Measurements from ENCODE around the gene SLC23A3. TPM values are rescaled to one million over a fixed set of nuclear protein-coding genes. Genes with fewer than 3 reads are reported as not detected.
A peak's percentile ranks its signal among the peaks of the same experiment; 100 is the strongest.

Gene SLC23A3
- total RNA-seq, 1 donor from 2014 or later: 5.4 TPM

GRCh38 chr2:219178377-219179175 is 8.7 kb upstream of the SLC23A3 start:
- DNase-seq (ENCODE audit: extremely low spot score in 2 of 2): peak in 1 of 2 donors; percentile 91
- TF ChIP-seq CTCF (IDR thresholded peaks at IDR 0.05) (peak in 1 of 3 experiments; percentile 59), POLR2AphosphoS5 (IDR thresholded peaks at IDR 0.05; ENCODE audit: insufficient read depth in 1 of 2, low read depth in 1 of 2) (no peak)
- intact Hi-C loops (cut with DNase I): no loop called here

GRCh38 chr2:219177552-219178376 is 7.9 kb upstream of the SLC23A3 start, which contains the start of gene RETREG2:
RETREG2 (plus strand) TSS chr2:219178275; CDS start chr2:219178353, 78 bp downstream.
- H3K4me1 ChIP-seq: peaks cover 41% of the 10 kb centered on the region
- H3K4me3 ChIP-seq: peak within 1 kb of the TSS; percentile 71 to 93
- intact Hi-C loops (cut with DNase I): loop anchor here (2.0 kb wide), 1 partner anchor 41 kb away; the partner anchor contains the start of gene ABCB6
- H3K36me3 ChIP-seq: peaks cover 0 to 57% of the 10 kb centered on the region in 2 donors
- H3K27ac ChIP-seq: peak within 1 kb of the TSS; percentile 99
- DNase-seq (ENCODE audit: extremely low spot score in 2 of 2): peak in 1 of 2 donors; percentile 97
- H3K27me3 ChIP-seq: no peaks in the 10 kb centered on the region
- peak; percentile 59 to 100 for TF ChIP-seq POLR2AphosphoS5 (IDR thresholded peaks at IDR 0.05; ENCODE audit: insufficient read depth in 1 of 2, low read depth in 1 of 2)
- peak; percentile 5 to 88 (median 20) for TF ChIP-seq CTCF (IDR thresholded peaks at IDR 0.05)
- peak; percentile 41 to 99 for TF ChIP-seq POLR2A (IDR thresholded peaks at IDR 0.05)
- H3K9me3 ChIP-seq: no peaks in the 10 kb centered on the region

More at GRCh38 chr2:219178377-219179175, 8.7 kb upstream of the SLC23A3 start:
- Histone ChIP-seq H3K27me3 (no peaks in the 10 kb centered on the region), H3K27ac (peak overlapping the region; percentile 99), H3K36me3 (peaks cover 0 to 56% of the 10 kb centered on the region in 2 donors), H3K4me1 (peaks cover 41% of the 10 kb centered on the region), H3K9me3 (no peaks in the 10 kb centered on the region), H3K4me3 (peak overlapping the region; percentile 71 to 93)

GRCh38 chr2:219176818-219177551 is 7.2 kb upstream of the SLC23A3 start, which contains the start of gene CNPPD1:
CNPPD1 (minus strand) TSS chr2:219176925; CDS start chr2:219176828, 97 bp downstream.
- Histone ChIP-seq H3K36me3 (peaks cover 0 to 55% of the 10 kb centered on the region in 2 donors), H3K4me3 (peak within 1 kb of the TSS; percentile 71 to 93), H3K27me3 (no peaks in the 10 kb centered on the region), H3K9me3 (no peaks in the 10 kb centered on the region), H3K4me1 (peaks cover 33% of the 10 kb centered on the region), H3K27ac (peak within 1 kb of the TSS; percentile 99)
- peak in 1 of 2 donors; percentile 95 for TF ChIP-seq POLR2A (IDR thresholded peaks at IDR 0.05)
- peak; percentile 7 to 99 for TF ChIP-seq POLR2AphosphoS5 (IDR thresholded peaks at IDR 0.05; ENCODE audit: insufficient read depth in 1 of 2, low read depth in 1 of 2)
- peak in 1 of 3 experiments; percentile 18 for TF ChIP-seq CTCF (IDR thresholded peaks at IDR 0.05)
- DNase-seq (ENCODE audit: extremely low spot score in 2 of 2): peak in 1 of 2 donors; percentile 93
- intact Hi-C loops (cut with DNase I): loop anchor here (2.0 kb wide), 1 partner anchor 42 kb away; the partner anchor contains the start of gene ABCB6

- Histone ChIP-seq H3K9me3 (no peaks in the 10 kb centered on the region), H3K4me1 (peaks cover 33% of the 10 kb centered on the region), H3K27me3 (no peaks in the 10 kb centered on the region), H3K27ac (peak overlapping the region; percentile 99), H3K36me3 (peaks cover 0 to 47% of the 10 kb centered on the region in 2 donors), H3K4me3 (peak overlapping the region; percentile 71 to 93)
- intact Hi-C loops (cut with DNase I): loop anchor here (2.0 kb wide), 1 partner anchor 43 kb away; the partner anchor contains the start of gene ABCB6
- TF ChIP-seq POLR2A (IDR thresholded peaks at IDR 0.05) (no peak), CTCF (IDR thresholded peaks at IDR 0.05) (no peak), POLR2AphosphoS5 (IDR thresholded peaks at IDR 0.05; ENCODE audit: insufficient read depth in 1 of 2, low read depth in 1 of 2) (no peak)
- DNase-seq (ENCODE audit: extremely low spot score in 2 of 2): peak in 1 of 2 donors; percentile 88
Measured at GRCh38 chr2:219175928-219176817, 6.3 kb upstream of the SLC23A3 start.
